ENCODE data around the gene NOL12. TPM values are rescaled to one million over a fixed set of nuclear protein-coding genes. Genes with fewer than 3 reads are reported as not detected.

The NOL12 gene
- total RNA-seq, 1 donor from 2014 or later, result 39.8 TPM

DNA sequence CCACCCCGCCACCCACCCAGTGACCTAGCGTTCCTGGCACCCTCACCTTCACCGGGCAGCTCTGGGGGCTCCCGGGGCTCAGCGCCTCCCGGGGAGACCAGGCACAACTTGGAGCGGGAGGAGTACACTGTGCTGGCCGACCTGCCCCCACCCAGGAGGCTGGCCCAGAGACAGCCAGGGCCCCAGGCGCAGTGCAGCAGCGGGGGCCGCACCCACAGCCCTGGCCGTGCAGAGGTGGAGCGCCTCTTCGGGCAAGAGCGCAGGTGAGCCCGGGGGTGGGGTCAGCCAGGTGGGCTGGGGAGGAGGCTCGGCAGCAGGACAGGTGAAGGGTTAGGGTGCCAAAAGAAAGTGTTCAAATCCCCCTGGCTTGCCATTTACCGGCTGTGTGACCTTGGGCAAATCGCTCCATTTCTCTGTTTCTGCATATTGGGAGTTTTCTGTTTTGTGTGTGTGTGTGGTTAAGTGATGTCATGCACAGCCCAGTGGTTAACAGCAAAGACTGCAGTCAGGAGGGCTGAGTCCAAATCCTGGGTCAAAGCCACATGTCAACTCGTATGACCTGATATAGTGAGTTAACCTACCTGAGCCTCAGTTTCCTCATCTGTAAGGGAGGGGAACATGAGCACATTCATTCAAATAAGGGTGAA lies 40.2 kb downstream of the NOL12 start:
- Histone ChIP-seq H3K27me3 (ENCODE audit: control insufficient read depth, insufficient read depth, low read length) (no peaks in the 10 kb centered on the region), H3K36me3 (ENCODE audit: control insufficient read depth, insufficient read depth, low read length) (no peaks in the 10 kb centered on the region), H3K4me3 (ENCODE audit: low read depth, low read length) (no peak overlapping the region)
- DNase-seq (ENCODE audit: low read depth) (no peak), FAIRE-seq (no peak)
- TF ChIP-seq CTCF (IDR thresholded peaks at IDR 0.05; ENCODE audit: insufficient read depth, low read length, severe bottlenecking), result no peak

DNA sequence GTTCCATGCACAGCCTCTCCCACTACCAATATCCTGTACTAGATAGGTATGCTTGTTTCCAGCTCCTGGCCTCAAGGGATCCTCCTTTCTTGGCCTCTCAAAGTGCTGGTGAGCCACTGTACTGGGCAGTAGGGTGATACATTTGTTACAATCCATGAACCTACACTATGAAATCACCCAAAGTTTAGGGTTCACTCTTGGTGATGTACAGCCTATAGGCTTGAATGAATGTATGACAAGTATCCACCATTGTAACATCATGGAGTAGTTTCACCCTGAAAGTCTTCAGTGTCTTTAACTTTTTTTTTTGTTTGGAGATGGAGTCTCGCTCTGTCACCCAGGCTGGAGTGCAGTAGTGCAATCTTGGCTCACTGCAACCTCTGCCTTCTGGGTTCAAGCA lies 42.5 kb downstream of the NOL12 start:
- Histone ChIP-seq H3K4me3 (ENCODE audit: low read depth, low read length) (no peak overlapping the region), H3K36me3 (ENCODE audit: control insufficient read depth, insufficient read depth, low read length) (no peaks in the 10 kb centered on the region), H3K27me3 (ENCODE audit: control insufficient read depth, insufficient read depth, low read length) (no peaks in the 10 kb centered on the region)
- TF ChIP-seq CTCF (IDR thresholded peaks at IDR 0.05; ENCODE audit: insufficient read depth, low read length, severe bottlenecking), result no peak
- DNase-seq (ENCODE audit: low read depth) (no peak), FAIRE-seq (no peak)

DNA sequence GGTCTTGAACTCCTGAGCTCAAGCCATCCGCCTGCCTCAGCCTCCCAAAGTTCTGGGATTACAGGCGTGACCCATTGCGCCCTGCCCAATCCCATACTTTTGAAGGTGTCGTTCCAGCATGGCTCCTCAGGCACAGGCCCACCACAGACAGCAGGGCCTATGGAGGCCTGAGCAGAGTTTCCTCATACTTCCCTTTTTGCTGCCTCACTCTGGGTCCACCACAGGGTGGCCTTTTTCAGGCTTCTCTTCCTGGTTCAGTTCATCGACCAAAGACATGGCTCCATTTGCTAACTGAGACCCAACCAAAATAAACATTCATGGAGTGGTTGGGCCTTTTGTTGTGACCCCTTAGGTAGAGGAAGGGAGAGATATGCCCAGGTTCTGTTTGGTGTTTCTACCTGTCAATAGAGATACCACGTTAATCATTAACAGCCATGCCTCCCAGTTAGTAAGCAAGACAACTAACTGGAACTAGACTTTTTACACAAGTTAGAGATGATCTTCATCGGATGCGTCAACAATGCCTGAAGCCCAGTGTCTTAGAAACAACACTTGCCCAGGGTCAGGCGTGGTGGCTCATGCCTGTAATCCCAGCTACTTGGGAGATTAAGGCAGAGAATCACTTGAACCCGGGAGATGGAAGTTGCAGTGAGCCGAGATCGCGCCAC lies 45.8 kb downstream of the NOL12 start:
- Histone ChIP-seq H3K4me3 (ENCODE audit: low read depth, low read length) (no peak overlapping the region), H3K36me3 (ENCODE audit: control insufficient read depth, insufficient read depth, low read length) (no peaks in the 10 kb centered on the region), H3K27me3 (ENCODE audit: control insufficient read depth, insufficient read depth, low read length) (no peaks in the 10 kb centered on the region)
- FAIRE-seq, result no peak
- TF ChIP-seq CTCF (IDR thresholded peaks at IDR 0.05; ENCODE audit: insufficient read depth, low read length, severe bottlenecking), result no peak
- DNase-seq (ENCODE audit: low read depth), result no peak

DNA sequence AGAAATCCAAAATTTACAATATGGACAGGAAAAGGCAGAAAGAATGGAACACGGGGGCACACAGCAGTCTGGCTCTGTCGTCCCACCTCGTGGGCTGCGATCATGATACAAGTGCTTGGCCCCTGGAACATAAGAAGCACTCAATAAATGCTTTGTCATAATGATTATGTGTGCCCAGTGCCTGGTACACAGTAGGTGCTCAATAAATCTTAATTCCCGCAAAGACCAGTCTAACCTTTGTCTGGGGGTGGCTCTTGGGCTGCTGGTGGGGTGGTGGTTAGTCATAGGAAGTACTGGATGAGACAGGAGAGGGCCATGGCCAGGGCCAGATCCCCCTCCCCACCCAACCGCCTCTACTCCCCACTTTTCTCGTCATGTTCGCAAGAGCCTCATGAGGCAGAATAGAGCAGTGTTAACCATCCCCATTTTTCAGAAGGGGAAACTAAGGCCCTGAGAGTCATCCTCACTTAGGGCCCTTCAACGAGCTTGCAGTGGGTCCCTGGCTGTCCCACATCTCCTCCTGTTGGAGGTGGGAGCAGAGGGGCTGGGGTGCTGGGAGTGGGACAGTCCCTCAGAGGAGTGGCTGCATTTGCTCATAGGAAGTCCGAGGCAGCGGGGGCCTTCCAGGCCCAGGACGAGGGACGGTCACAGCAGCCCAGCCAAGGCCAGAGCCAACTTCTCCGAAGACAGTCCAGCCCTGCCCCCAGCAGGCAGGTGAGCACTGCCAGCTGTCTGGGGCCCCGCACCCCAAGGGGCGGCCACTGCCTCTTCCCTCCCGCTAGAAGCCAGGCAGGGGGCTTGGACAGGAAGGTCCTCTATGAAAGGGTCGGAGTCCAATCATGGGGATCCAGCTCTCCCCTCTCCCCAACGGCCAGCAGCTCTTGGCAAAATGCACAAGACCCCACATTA lies 46.8 kb downstream of the NOL12 start:
- Histone ChIP-seq H3K36me3 (ENCODE audit: control insufficient read depth, insufficient read depth, low read length) (no peaks in the 10 kb centered on the region), H3K4me3 (ENCODE audit: low read depth, low read length) (no peak overlapping the region), H3K27me3 (ENCODE audit: control insufficient read depth, insufficient read depth, low read length) (no peaks in the 10 kb centered on the region)
- TF ChIP-seq CTCF (IDR thresholded peaks at IDR 0.05; ENCODE audit: insufficient read depth, low read length, severe bottlenecking), result no peak
- DNase-seq (ENCODE audit: low read depth) (no peak), FAIRE-seq (no peak)

DNA sequence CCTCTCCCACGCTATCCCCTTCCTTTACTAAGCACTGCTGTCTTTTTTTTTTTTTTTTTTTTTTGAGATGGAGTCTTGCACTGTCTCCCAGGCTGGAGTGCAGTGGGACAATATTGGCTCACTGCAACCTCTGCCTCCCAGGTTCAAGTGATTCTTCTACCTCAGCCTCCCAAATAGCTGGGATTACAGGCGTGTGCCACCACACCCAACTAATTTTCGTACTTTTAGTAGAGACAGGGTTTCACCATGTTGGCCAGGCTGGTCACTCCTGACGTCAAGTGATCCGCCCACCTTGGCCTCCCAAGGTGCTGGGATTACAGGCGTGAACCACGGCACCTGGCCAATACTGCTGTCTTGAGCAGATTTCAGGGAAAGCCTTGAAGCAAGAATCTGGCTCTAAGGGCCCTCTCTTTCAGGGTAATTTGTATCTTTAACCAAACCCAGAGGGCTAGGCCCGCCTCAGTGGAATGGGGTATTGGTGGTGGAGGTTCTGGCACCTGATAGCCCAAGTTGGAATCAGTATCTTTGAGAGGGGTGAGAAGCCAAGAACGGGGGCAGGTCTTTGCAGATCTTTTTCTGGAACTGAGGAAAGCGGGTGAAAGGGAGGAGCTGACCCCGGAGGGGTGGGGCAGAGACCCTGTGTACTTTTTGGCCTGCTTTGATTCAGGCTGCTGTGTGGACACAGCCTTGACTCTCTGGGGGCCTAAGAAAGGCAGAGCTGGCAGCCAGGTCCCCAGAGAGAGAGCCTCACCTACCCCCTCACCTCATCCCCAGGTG lies 47.7 kb downstream of the NOL12 start:
- Histone ChIP-seq H3K4me3 (ENCODE audit: low read depth, low read length) (no peak overlapping the region), H3K27me3 (ENCODE audit: control insufficient read depth, insufficient read depth, low read length) (no peaks in the 10 kb centered on the region), H3K36me3 (ENCODE audit: control insufficient read depth, insufficient read depth, low read length) (no peaks in the 10 kb centered on the region)
- TF ChIP-seq CTCF (IDR thresholded peaks at IDR 0.05; ENCODE audit: insufficient read depth, low read length, severe bottlenecking), result no peak
- no peak for FAIRE-seq
- no peak for DNase-seq (ENCODE audit: low read depth)
